HCEC 1CT (cell line): Measurements from ENCODE around the gene PLPP1.

ENCODE experiments used
- DNase-seq: peaks from one replicate; pipeline ENCODE4 v3.0.0-alpha.2; 2017

PLPP1 gene

GRCh38 chr5:55498457-55498856 lies 36.3 kb downstream of the PLPP1 start:
- DNase-seq: no peak

- no peak for DNase-seq
Observed at GRCh38 chr5:55497712-55498111, 37.1 kb downstream of the PLPP1 start.

DNA sequence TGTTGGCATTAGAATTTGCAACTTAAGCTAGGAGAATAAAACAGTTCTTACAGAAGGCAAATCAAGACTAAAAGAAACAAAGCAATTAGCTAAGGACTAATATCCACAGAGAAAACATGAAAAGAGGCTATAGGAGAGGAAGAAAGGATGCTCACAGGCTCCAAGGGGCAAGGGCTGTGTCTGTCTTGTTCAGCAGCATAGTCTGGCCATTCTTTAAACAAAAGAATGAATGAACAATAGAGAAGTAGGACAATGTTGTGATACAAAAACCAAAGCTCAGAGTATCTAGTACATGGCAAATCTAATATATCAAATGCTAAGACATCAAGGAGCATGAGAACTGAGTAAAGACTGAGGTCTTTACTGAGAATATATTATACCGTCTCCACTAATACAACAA lies 39.5 kb downstream of the PLPP1 start:
- no peak for DNase-seq

- no peak for DNase-seq
Observed at GRCh38 chr5:55492449-55492848, 42.3 kb downstream of the PLPP1 start.

GRCh38 chr5:55485073-55485472 lies 49.7 kb downstream of the PLPP1 start:
- DNase-seq: no peak

DNA sequence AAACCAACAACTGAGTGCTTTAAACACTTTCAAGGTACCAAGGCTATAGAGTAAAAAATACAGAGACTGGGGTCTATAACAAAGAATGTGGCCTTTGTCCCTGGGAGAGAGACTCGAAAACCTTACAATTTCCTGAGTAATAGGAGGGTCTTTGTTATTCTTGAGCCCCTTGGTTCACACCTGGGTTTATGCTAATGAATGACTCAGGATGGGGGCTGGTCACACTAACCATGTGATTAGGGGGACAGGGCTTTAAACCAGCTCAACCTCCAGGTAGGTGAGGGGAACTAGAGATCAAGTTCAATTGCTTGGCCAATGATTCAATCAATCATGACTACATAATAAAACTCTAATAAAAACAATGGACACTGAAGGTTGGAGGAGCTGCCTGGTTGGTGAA lies 50.2 kb downstream of the PLPP1 start:
- no peak for DNase-seq

DNA sequence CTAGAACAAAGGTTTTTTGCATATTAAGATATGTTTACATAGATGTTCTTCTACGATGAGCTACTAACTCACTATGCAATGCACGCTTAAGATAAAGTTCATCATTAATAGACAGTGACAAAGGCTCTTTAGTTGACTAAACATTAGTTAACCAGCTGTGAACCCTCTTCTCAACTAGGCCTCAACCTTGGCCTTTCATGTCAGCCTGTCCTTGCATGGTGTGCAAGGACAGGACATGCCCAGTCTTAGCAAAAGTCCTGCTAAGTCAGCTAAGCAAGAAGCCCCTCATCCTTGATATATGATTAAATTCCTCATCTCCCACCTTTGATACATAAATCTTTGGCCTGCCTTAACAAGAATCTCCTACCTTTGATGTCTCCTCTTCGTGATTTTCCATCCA lies 50.9 kb downstream of the PLPP1 start:
- no peak for DNase-seq

GRCh38 chr5:55481293-55481855 lies 53.4 kb downstream of the PLPP1 start:
- DNase-seq: peak; percentile 52

GRCh38 chr5:55480781-55481180 lies 54.0 kb downstream of the PLPP1 start:
- peak; percentile 92 for DNase-seq

- no peak for DNase-seq
Observed at GRCh38 chr5:55472642-55473041, 62.1 kb downstream of the PLPP1 start.

DNA sequence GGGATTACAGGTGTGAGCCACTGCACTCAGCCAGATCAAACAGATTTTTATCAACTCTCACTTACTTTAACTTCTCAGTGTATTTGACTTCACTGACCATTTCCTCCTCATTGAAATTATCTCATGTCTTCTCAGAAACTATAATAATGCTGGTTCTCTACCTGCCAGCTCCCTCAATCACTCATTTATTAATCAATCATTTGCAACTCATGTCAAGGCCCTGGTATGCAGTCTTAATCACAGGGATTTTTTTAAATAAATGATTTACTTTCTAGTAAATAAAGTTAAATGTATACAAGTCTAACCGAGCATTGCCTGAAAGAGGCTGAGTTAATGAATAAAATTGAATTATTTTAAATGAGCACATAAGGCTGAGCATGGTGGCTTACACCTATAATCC lies 63.3 kb downstream of the PLPP1 start:
- DNase-seq: no peak

GRCh38 chr5:55470282-55470681 lies 64.5 kb downstream of the PLPP1 start:
- DNase-seq: no peak

DNA sequence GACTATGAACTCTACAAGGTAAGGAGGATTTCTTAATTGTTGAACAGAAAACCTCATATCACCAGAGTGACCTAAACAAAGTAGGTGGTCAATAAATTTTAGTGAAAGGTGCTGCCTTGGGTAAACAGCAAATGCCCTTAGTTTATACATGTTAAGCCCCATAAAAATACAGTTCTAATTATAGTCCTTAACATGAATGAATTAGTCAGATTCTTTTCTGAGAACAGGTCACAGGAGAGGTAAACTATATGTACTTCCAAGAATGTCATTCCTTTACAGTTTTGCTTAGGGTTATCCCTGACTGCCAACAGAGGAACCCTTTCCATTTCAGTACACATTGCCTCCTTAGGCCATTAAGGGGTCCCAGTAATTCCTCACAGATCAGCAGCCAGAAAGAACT lies 64.9 kb downstream of the PLPP1 start:
- no peak for DNase-seq

- no peak for DNase-seq
Observed at GRCh38 chr5:55467862-55468551, 66.8 kb downstream of the PLPP1 start.

- DNase-seq: no peak
Observed at GRCh38 chr5:55463613-55464012, 71.2 kb downstream of the PLPP1 start.

DNA sequence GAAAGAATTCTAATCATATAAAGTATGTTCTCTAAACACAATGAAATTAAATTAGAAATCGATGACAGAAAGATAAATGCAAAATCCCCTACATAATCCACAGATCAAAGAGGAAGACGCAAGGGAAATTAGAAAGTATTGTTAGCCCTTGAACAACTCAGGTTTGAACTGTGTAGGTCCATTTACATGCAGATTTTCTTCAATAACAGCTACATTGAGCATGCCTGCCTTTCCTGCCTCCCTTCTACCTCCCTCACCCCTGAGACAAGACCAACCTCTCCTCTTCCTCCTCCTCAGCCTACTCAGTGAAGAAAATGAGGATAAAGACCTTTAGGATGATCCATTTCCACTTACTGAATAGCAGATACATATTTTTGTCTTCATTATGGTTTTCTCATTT lies 75.2 kb downstream of the PLPP1 start:
- no peak for DNase-seq

- DNase-seq: peak; percentile 87
Observed at GRCh38 chr5:55456216-55456895, 78.4 kb downstream of the PLPP1 start.

- no peak for DNase-seq
Observed at GRCh38 chr5:55454282-55454681, 80.5 kb downstream of the PLPP1 start.

GRCh38 chr5:55453211-55453610 lies 81.6 kb downstream of the PLPP1 start:
- DNase-seq: no peak

DNA sequence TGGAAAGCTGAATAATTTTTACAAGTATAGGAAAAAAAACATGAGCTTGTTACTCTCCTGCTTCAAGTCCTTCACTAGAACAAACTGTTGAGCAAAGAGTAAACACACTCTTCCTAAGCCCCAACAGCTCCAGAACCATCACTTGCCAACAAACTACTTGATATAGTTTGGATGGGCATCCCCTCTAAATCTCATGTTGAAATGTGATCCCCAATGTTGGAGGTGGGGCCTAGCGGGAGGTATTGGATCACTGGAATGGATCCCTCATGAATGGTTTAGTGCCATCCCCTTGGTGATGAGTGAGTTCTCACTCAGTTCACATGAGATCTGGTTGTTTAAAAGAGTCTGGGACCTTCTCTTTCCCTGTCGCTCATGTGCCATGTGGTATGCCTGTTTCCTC lies 82.8 kb downstream of the PLPP1 start:
- DNase-seq: no peak

GRCh38 chr5:55450050-55450765 lies 84.6 kb downstream of the PLPP1 start:
- DNase-seq: peak; percentile 78

DNA sequence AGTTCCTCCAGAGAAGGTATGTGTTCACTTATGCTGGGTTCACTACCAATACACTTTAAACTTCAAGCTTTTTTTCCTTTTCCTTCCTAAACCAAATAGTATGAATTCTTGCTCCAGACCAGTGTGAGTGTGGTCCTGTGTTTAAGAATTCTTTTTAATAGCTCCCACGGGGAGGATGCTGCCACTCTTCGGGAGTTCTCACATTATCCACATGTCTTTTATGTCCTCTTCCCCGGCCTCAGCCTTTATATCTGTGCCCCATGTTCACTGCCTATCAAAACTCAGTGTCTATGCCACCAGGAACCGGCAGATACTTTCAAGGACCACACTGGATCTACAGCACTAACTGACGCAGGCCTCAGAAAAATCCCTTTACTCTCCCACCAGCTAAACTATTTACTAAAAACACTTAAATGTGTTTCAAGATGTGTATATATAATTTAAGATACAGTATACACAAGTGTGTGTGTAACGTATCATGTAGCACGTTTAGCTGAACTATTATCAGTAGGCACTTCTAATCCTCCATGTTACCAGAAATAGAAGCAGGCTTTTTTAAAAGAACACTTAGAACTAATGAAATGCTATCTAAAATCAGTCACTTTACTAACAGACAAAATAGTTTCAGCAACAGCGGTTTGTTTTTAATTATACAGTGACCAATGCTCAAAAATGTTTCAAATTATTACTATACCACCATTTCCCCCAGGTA lies 88.0 kb downstream of the PLPP1 start:
- no peak for DNase-seq

DNA sequence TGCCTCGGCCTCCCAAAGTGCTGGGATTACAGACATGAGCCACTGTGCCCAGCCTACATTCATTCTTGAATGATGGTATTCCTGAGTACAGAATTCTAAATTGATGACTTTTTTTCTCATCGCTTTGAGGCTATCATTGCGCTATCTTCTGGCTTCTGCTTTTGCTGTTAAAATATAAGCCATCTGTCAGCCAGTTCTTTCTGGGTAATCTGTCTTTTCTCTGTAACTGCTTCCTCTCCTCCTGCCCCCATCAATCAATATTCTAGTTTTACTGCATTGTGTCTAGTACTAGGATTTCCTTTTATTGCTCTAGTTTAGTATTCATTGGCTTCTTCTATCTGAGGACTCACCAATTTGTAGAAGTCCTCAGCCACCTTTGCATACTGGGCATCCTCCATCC lies 89.0 kb downstream of the PLPP1 start:
- no peak for DNase-seq
